ENCODE measurements around the gene GRIN2C.

GRIN2C gene

GRCh38 chr17:74873037-74873873 is 13.6 kb upstream of the GRIN2C start (continued):
- TF ChIP-seq, protein P1, sequence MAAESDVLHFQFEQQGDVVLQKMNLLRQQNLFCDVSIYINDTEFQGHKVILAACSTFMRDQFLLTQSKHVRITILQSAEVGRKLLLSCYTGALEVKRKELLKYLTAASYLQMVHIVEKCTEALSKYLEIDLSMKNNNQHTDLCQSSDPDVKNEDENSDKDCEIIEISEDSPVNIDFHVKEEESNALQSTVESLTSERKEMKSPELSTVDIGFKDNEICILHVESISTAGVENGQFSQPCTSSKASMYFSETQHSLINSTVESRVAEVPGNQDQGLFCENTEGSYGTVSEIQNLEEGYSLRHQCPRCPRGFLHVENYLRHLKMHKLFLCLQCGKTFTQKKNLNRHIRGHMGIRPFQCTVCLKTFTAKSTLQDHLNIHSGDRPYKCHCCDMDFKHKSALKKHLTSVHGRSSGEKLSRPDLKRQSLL (tag by site-specific recombination; IDR thresholded peaks at IDR 0.05) = no peak
- TF ChIP-seq ZBTB26 (tag by site-specific recombination; optimal IDR thresholded peaks at IDR 0.05) = no peak
- no peak for TF ChIP-seq TRIM28 (IDR thresholded peaks at IDR 0.05; ENCODE audit: borderline replicate concordance, low read length)
- TF ChIP-seq ZNF501 (tag by site-specific recombination; IDR thresholded peaks at IDR 0.05) = peak; percentile 74; the same call in 1 of the 2 replicates
- TF ChIP-seq, protein P2, sequence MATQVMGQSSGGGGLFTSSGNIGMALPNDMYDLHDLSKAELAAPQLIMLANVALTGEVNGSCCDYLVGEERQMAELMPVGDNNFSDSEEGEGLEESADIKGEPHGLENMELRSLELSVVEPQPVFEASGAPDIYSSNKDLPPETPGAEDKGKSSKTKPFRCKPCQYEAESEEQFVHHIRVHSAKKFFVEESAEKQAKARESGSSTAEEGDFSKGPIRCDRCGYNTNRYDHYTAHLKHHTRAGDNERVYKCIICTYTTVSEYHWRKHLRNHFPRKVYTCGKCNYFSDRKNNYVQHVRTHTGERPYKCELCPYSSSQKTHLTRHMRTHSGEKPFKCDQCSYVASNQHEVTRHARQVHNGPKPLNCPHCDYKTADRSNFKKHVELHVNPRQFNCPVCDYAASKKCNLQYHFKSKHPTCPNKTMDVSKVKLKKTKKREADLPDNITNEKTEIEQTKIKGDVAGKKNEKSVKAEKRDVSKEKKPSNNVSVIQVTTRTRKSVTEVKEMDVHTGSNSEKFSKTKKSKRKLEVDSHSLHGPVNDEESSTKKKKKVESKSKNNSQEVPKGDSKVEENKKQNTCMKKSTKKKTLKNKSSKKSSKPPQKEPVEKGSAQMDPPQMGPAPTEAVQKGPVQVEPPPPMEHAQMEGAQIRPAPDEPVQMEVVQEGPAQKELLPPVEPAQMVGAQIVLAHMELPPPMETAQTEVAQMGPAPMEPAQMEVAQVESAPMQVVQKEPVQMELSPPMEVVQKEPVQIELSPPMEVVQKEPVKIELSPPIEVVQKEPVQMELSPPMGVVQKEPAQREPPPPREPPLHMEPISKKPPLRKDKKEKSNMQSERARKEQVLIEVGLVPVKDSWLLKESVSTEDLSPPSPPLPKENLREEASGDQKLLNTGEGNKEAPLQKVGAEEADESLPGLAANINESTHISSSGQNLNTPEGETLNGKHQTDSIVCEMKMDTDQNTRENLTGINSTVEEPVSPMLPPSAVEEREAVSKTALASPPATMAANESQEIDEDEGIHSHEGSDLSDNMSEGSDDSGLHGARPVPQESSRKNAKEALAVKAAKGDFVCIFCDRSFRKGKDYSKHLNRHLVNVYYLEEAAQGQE (tag by site-specific recombination; IDR thresholded peaks at IDR 0.05) = peak; percentile 84
- TF ChIP-seq ZNF23 (tag by site-specific recombination; IDR thresholded peaks at IDR 0.05; ENCODE audit: borderline replicate concordance) = no peak
- 0 out of 2 replicates have a peak, but pooled peaks have one; percentile 32 for TF ChIP-seq ZNF24 (tag by site-specific recombination; IDR thresholded peaks at IDR 0.05)
- TF ChIP-seq ZNF518A (tag by site-specific recombination; conservative IDR thresholded peaks at IDR 0.05; ENCODE audit: low read depth) = peak; percentile 53
- TF ChIP-seq ZBTB21 (tag by site-specific recombination; IDR thresholded peaks at IDR 0.05) = peak; percentile 2; the same call in 1 of the 2 replicates
- TF ChIP-seq ZBTB7A (tag by site-specific recombination; IDR thresholded peaks at IDR 0.05; ENCODE audit: low read depth) = 0 out of 2 replicates have a peak, but pooled peaks have one; percentile 29
- no peak for TF ChIP-seq ZNF398 (tag by site-specific recombination; IDR thresholded peaks at IDR 0.05)
- no peak for TF ChIP-seq BCL11B (tag by site-specific recombination; IDR thresholded peaks at IDR 0.05; ENCODE audit: low read depth)
- peak; percentile 42 for TF ChIP-seq SP7 (tag by site-specific recombination; IDR thresholded peaks at IDR 0.05)
- 0 out of 2 replicates have a peak, but pooled peaks have one; percentile 13 for TF ChIP-seq ZFP69B (tag by site-specific recombination; IDR thresholded peaks at IDR 0.05)
- TF ChIP-seq MEIS1 (CRISPR knock-in tag; IDR thresholded peaks at IDR 0.05; ENCODE audit: borderline replicate concordance) = no peak
- peak; percentile 64 for TF ChIP-seq ZBTB20 (tag by site-specific recombination; IDR thresholded peaks at IDR 0.05)
- TF ChIP-seq ZFP37 (tag by site-specific recombination; IDR thresholded peaks at IDR 0.05) = no peak
- TF ChIP-seq ZNF670 (tag by site-specific recombination; IDR thresholded peaks at IDR 0.05; ENCODE audit: low read depth) = no peak
- TF ChIP-seq IKZF3 (tag by site-specific recombination; IDR thresholded peaks at IDR 0.05) = peak; percentile 91
- TF ChIP-seq ZNF394 (tag by site-specific recombination; IDR thresholded peaks at IDR 0.05; ENCODE audit: borderline replicate concordance) = peak; percentile 30; the same call in 1 of the 2 replicates
- TF ChIP-seq ZNF544 (tag by site-specific recombination; IDR thresholded peaks at IDR 0.05) = no peak
- TF ChIP-seq KLF1 (tag by site-specific recombination; IDR thresholded peaks at IDR 0.05) = 0 out of 2 replicates have a peak, but pooled peaks have one; percentile 15
- no peak for TF ChIP-seq ZBTB10 (tag by site-specific recombination; IDR thresholded peaks at IDR 0.05)

All from HEK293 (cell line).